ENCODE data around the gene SYT7. TPM values are rescaled to one million over a fixed set of nuclear protein-coding genes. Genes with fewer than 3 reads are reported as not detected.

Gene SYT7
- total and polyA plus RNA-seq, 12 donors = 11.5 to 26.1 (median 18.7) TPM

DNA sequence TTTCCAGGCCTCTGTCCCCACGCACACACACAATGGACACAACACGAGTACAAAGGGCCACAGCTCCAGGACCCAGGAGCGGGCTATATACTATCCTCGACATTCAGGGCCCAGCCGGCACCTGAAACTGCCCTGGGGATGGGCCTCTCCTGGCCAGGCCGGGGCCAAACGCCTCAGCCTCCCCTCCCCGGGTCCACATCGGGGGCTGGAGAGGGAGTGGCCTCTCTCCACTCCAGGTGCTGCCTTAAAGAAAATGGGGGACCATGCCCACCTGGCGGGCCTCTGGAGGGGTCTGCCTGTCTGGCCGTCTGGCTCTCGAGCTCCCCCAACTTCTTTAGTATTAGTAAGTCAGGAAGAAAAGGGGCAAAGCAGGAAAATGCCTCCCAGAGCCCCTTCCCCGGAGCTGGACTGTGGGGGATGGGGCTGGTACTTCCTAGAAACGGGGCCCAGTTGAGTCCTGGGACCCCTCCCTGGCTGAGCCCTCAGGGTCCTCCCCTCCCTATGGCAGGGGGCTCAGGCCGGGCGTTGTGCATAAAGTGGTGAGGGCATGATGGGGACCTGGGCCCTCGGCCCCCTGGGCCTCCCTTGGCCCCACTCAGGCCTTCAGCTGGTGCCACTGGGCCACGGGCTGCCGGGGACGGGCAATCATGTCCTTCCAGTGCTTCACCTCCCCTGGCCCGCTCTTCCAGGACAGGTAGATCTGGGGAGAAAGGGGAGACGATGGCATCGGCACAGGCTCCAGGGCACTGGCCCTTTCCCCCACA is 62.7 kb downstream of the SYT7 start:
- TF ChIP-seq, protein P1, sequence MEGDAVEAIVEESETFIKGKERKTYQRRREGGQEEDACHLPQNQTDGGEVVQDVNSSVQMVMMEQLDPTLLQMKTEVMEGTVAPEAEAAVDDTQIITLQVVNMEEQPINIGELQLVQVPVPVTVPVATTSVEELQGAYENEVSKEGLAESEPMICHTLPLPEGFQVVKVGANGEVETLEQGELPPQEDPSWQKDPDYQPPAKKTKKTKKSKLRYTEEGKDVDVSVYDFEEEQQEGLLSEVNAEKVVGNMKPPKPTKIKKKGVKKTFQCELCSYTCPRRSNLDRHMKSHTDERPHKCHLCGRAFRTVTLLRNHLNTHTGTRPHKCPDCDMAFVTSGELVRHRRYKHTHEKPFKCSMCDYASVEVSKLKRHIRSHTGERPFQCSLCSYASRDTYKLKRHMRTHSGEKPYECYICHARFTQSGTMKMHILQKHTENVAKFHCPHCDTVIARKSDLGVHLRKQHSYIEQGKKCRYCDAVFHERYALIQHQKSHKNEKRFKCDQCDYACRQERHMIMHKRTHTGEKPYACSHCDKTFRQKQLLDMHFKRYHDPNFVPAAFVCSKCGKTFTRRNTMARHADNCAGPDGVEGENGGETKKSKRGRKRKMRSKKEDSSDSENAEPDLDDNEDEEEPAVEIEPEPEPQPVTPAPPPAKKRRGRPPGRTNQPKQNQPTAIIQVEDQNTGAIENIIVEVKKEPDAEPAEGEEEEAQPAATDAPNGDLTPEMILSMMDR (IDR thresholded peaks at IDR 0.05) = no peak
- 91 to 92% methylated on average over 22 to 23 of the region's 23 CpGs for WGBS, 2 donors
- Histone ChIP-seq H3K36me3 (peaks cover 0 to 16% (median 0%) of the 10 kb centered on the region in 9 donors), H3K27me3 (peaks cover 0 to 5% (median 0%) of the 10 kb centered on the region in 7 donors), H3K27ac (no peak overlapping the region), H3K4me1 (peaks cover 0 to 9% (median 8%) of the 10 kb centered on the region in 9 donors), H3K9me3 (no peaks in the 10 kb centered on the region), H3K4me3 (no peak overlapping the region)
- ATAC-seq = no peak
- intact Hi-C loops (cut with DNase I) = loop anchor here in 7 of 10 donors (2.0 to 10.0 kb wide), 5 partner anchors 41 to 117 kb away; no protein-coding TSS in a partner anchor
- DNase-seq = no peak

DNA sequence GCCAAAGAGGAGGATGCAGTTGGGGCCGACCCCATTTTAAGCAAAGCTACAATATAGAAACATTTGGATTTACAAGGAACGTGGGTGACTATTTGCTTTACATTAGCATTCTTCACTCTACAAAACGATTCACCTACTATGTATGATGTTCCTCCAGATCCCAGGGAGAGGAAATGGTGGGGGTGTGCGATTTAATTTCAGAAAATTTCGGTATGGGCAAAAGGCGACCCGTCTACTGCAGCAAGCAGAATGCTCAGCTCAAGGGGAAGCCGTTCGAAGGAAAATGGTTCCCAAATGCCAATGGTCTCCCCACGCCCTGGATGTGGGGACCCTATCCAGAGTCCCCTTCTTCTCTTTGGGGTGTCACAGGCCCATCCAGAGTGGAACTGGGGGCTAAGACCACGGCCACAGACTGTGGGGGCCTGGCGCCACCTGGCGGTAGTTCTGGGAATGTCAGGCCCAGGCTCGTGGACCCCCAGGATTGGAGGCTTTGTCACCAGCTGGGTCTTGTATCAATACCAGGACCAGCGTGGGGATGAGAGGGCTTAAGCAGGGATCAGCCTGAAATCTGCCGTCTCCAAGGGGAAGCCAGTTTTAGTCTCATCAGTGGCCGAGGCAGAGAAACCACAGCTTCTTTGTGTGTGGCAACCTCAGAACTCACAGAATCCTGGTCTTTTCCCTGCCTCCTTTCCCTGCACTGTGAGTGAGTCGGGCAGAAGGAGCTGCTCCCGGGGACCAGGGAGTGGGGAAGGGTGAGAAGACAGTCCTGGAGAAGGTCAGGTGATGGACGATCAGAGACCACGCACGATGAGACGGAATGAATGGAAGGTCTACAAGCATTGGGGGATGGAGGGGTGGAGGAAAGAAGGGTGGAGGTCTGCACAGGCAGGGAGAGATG is 64.0 kb downstream of the SYT7 start:
- ATAC-seq (peak; percentile 21 to 53 (median 31)), DNase-seq (no peak)
- H3K36me3 ChIP-seq = peaks cover 0 to 16% (median 0%) of the 10 kb centered on the region in 9 donors
- WGBS, 2 donors = 32 to 34% methylated on average over 23 of the region's 23 CpGs
- intact Hi-C loops (cut with DNase I) = loop anchor here in 9 of 10 donors (1.0 to 10.0 kb wide), 9 partner anchors 38 to 118 kb away; no protein-coding TSS in a partner anchor
- H3K9me3 ChIP-seq = no peaks in the 10 kb centered on the region
- TF ChIP-seq, protein P1 (IDR thresholded peaks at IDR 0.05) = peak; percentile 93 to 98 (median 96)
- peak overlapping the region in 2 of 10 donors; percentile 11 to 24 for H3K4me3 ChIP-seq
- peak overlapping the region in 2 of 10 donors; percentile 15 to 56 for H3K27ac ChIP-seq
- H3K4me1 ChIP-seq = peaks cover 0 to 9% (median 8%) of the 10 kb centered on the region in 9 donors
- H3K27me3 ChIP-seq = peaks cover 0 to 11% (median 7%) of the 10 kb centered on the region in 7 donors

DNA sequence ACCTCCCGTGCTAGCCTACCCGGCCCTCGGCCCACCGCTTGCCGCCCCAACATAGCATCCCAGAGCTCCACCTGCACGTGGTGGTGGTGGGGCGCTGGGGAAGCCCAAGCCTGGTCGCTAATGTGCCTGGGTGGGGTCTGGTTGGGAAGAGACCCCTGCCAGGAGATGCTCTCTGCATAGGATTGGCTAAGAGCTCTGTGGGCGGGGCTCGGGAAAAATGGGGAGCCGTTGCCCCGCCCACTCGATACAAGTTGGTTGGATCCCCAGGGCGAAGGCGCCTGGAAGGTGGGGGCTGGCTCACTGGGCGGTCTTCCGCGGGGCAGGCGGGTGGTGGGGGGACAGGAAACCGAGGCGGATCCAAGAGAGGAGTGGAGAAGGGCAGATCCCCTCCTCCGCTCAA is 64.7 kb downstream of the SYT7 start:
- peaks cover 0 to 18% (median 12%) of the 10 kb centered on the region in 7 donors for H3K27me3 ChIP-seq
- peaks cover 0 to 10% (median 0%) of the 10 kb centered on the region in 9 donors for H3K36me3 ChIP-seq
- peak overlapping the region in 1 of 10 donors; percentile 11 for H3K4me3 ChIP-seq
- TF ChIP-seq, protein P1 (IDR thresholded peaks at IDR 0.05) = no peak
- H3K9me3 ChIP-seq = no peaks in the 10 kb centered on the region
- WGBS, 2 donors = 41 to 44% methylated on average over 22 of the region's 22 CpGs
- DNase-seq = no peak
- H3K4me1 ChIP-seq = peaks cover 0 to 9% (median 8%) of the 10 kb centered on the region in 9 donors
- peak in 1 of 8 donors; percentile 8 for ATAC-seq
- peak overlapping the region in 1 of 10 donors; percentile 56 for H3K27ac ChIP-seq
- intact Hi-C loops (cut with DNase I) = loop anchor here in 9 of 10 donors (1.0 to 10.0 kb wide), 8 partner anchors 37 to 119 kb away; no protein-coding TSS in a partner anchor

DNA sequence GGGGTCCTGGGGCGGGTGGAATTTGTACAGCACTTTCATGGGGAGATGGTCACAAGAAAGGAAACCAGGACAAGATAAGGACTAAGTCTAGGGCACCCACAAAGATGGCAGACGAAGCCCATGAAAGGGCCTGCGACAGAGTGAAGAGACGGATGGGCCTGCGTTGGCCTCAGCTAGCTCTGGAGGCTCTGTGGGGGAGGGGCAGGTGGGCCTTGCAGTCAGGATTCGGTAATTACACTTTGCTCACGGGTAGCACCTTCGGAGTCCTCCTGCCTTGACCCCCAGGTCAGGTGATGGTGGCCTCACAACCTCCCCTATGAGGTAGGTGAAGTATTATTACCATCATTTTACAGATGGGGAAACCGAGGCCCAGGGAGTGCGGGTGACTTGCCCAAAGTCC is 65.2 kb downstream of the SYT7 start:
- ATAC-seq = no peak
- intact Hi-C loops (cut with DNase I) = loop anchor here in 9 of 10 donors (1.0 to 10.0 kb wide), 8 partner anchors 37 to 119 kb away; no protein-coding TSS in a partner anchor

More for the DNA sequence above, 65.2 kb downstream of the SYT7 start:
- TF ChIP-seq, protein P1 (IDR thresholded peaks at IDR 0.05) = no peak
- Histone ChIP-seq H3K9me3 (no peaks in the 10 kb centered on the region), H3K27me3 (peaks cover 0 to 23% (median 18%) of the 10 kb centered on the region in 7 donors), H3K27ac (no peak overlapping the region), H3K4me3 (no peak overlapping the region), H3K4me1 (peaks cover 0 to 9% (median 8%) of the 10 kb centered on the region in 9 donors), H3K36me3 (peaks cover 0 to 8% (median 0%) of the 10 kb centered on the region in 9 donors)
- DNase-seq = no peak
- 85 to 88% methylated on average over 10 of the region's 10 CpGs for WGBS, 2 donors
